HFF-Myc (cell line): Measurements from ENCODE around the gene IQSEC1.

Experiments
- DNase-seq: peaks from one replicate; pipeline ENCODE4 v3.0.0-alpha.2; 2011; ENCODE audit warnings: low read depth; ENCODE audit errors: extremely low read depth
- H3K4me3 ChIP-seq: replicated peaks from 2 replicates; pipeline ENCODE4 v1.5.1; 2011; ENCODE audit warnings: low read depth, mild to moderate bottlenecking, control low read depth, low read length
- CTCF ChIP-seq: IDR thresholded peaks from 2 replicates; pipeline ENCODE4 v1.5.1; 2012; ENCODE audit warnings: mild to moderate bottlenecking, low read depth, low read length, control low read depth; ENCODE audit errors: missing control alignments

Gene IQSEC1

GRCh38 chr3:13042715-13043271 lies 30.4 kb downstream of the IQSEC1 start:
- DNase-seq, result no peak
- TF ChIP-seq CTCF, result no peak
- no peak overlapping the region for H3K4me3 ChIP-seq

GRCh38 chr3:13042127-13042701 lies 31.0 kb downstream of the IQSEC1 start:
- DNase-seq, result no peak
- H3K4me3 ChIP-seq, result no peak overlapping the region
- TF ChIP-seq CTCF, result no peak

- DNase-seq, result no peak
- H3K4me3 ChIP-seq, result no peak overlapping the region
- TF ChIP-seq CTCF, result no peak
These were observed 32.0 kb downstream of the IQSEC1 start for GRCh38 chr3:13041113-13041776.

- TF ChIP-seq CTCF, result no peak
- H3K4me3 ChIP-seq, result no peak overlapping the region
- no peak for DNase-seq
These were observed 32.7 kb downstream of the IQSEC1 start for GRCh38 chr3:13040361-13041074.

- DNase-seq, result no peak
- H3K4me3 ChIP-seq, result no peak overlapping the region
- TF ChIP-seq CTCF, result no peak
These were observed 33.9 kb downstream of the IQSEC1 start for GRCh38 chr3:13039213-13039896.

- TF ChIP-seq CTCF, result no peak
- H3K4me3 ChIP-seq, result no peak overlapping the region
These were observed 35.6 kb downstream of the IQSEC1 start for GRCh38 chr3:13037458-13038117.

More at GRCh38 chr3:13037458-13038117, 35.6 kb downstream of the IQSEC1 start:
- DNase-seq, result no peak
